KMS-11 (cell line): ENCODE results near the gene SLC66A2.

ENCODE experiments used
- H2AFZ ChIP-seq: fragments of 200-600 bp; sonication (generic); 2 replicates; pipeline ENCODE4 v1.6.1; 2016; ENCODE audit warnings: antibody characterized with exemption, mixed run types, low read depth
- H3K27ac ChIP-seq: fragments of 200-600 bp; sonication (generic); 2 replicates; pipeline ENCODE4 v1.6.1; 2016; ENCODE audit warnings: mild to moderate bottlenecking, mixed run types
- H3K27me3 ChIP-seq: fragments of 200-600 bp; sonication (generic); 2 replicates; pipeline ENCODE4 v1.6.1; 2017; ENCODE audit warnings: mild to moderate bottlenecking, low read depth, mixed run types, moderate library complexity; ENCODE audit not compliant: insufficient read depth
- H3K36me3 ChIP-seq: fragments of 200-600 bp; sonication (generic); 2 replicates; pipeline ENCODE4 v1.6.1; 2017; ENCODE audit warnings: mild to moderate bottlenecking, mixed run types; ENCODE audit not compliant: insufficient read depth
- H3K4me1 ChIP-seq: fragments of 200-600 bp; sonication (generic); 2 replicates; pipeline ENCODE4 v1.6.1; 2016; ENCODE audit warnings: mild to moderate bottlenecking, low read depth, mixed run types; ENCODE audit not compliant: poor library complexity, severe bottlenecking
- H3K4me2 ChIP-seq: fragments of 200-600 bp; sonication (generic); 2 replicates; pipeline ENCODE4 v1.7.0; 2016; ENCODE audit warnings: mild to moderate bottlenecking, mixed run types
- H3K4me3 ChIP-seq: fragments of 200-600 bp; sonication (generic); IDR thresholded peaks from 2 replicates; pipeline ENCODE4 v1.6.1; 2017; ENCODE audit warnings: low read depth, low read length, mixed read lengths; ENCODE audit not compliant: insufficient read depth
- H3K79me2 ChIP-seq: fragments of 200-600 bp; sonication (generic); 2 replicates; pipeline ENCODE4 v1.6.1; 2016; ENCODE audit warnings: low read depth, mixed run types; ENCODE audit not compliant: insufficient read depth
- H3K9ac ChIP-seq: fragments of 200-600 bp; sonication (generic); 2 replicates; pipeline ENCODE4 v1.6.1; 2016; ENCODE audit warnings: mild to moderate bottlenecking, mixed run types
- H4K20me1 ChIP-seq: fragments of 200-600 bp; sonication (generic); 2 replicates; pipeline ENCODE4 v1.6.1; 2016; ENCODE audit warnings: mild to moderate bottlenecking, mixed run types; ENCODE audit not compliant: insufficient read depth
- TF ChIP-seq, protein P1 (sequence below): fragments of 200-600 bp; sonication (generic); conservative IDR thresholded peaks from 2 replicates; pipeline ENCODE4 v1.6.1; 2017; ENCODE audit warnings: low read depth, mild to moderate bottlenecking, antibody characterized with exemption, low read length, moderate library complexity, mixed read lengths

The SLC66A2 gene

GRCh38 chr18:79887181-79888000 lies 64.1 kb downstream of the SLC66A2 start:
- no peaks in the 10 kb centered on the region for H3K36me3 ChIP-seq
- TF ChIP-seq, protein P1, sequence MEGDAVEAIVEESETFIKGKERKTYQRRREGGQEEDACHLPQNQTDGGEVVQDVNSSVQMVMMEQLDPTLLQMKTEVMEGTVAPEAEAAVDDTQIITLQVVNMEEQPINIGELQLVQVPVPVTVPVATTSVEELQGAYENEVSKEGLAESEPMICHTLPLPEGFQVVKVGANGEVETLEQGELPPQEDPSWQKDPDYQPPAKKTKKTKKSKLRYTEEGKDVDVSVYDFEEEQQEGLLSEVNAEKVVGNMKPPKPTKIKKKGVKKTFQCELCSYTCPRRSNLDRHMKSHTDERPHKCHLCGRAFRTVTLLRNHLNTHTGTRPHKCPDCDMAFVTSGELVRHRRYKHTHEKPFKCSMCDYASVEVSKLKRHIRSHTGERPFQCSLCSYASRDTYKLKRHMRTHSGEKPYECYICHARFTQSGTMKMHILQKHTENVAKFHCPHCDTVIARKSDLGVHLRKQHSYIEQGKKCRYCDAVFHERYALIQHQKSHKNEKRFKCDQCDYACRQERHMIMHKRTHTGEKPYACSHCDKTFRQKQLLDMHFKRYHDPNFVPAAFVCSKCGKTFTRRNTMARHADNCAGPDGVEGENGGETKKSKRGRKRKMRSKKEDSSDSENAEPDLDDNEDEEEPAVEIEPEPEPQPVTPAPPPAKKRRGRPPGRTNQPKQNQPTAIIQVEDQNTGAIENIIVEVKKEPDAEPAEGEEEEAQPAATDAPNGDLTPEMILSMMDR: no peak
- no peak overlapping the region for H3K27ac ChIP-seq

GRCh38 chr18:79884963-79885728 lies 66.3 kb downstream of the SLC66A2 start:
- Histone ChIP-seq H3K4me2 (no peak overlapping the region; the same call in 1 of the 2 replicates), H3K27ac (no peak overlapping the region), H3K36me3 (no peaks in the 10 kb centered on the region), H2AFZ (no peak overlapping the region), H3K4me3 (no peak overlapping the region), H3K4me1 (no peaks in the 10 kb centered on the region), H3K79me2 (no peaks in the 10 kb centered on the region), H3K9ac (no peak overlapping the region), H3K27me3 (no peaks in the 10 kb centered on the region), H4K20me1 (no peaks in the 10 kb centered on the region)
- TF ChIP-seq, protein P1: no peak

More at GRCh38 chr18:79887181-79888000, 64.1 kb downstream of the SLC66A2 start:
- Histone ChIP-seq H2AFZ (no peak overlapping the region), H4K20me1 (no peaks in the 10 kb centered on the region), H3K9ac (no peak overlapping the region), H3K4me1 (no peaks in the 10 kb centered on the region), H3K79me2 (no peaks in the 10 kb centered on the region), H3K27me3 (no peaks in the 10 kb centered on the region), H3K4me2 (no peak overlapping the region), H3K4me3 (no peak overlapping the region)

GRCh38 chr18:79884294-79884962 lies 67.0 kb downstream of the SLC66A2 start:
- TF ChIP-seq, protein P1: no peak
- Histone ChIP-seq H2AFZ (no peak overlapping the region), H3K79me2 (no peaks in the 10 kb centered on the region), H3K4me3 (no peak overlapping the region), H4K20me1 (no peaks in the 10 kb centered on the region), H3K9ac (no peak overlapping the region), H3K27ac (no peak overlapping the region), H3K36me3 (no peaks in the 10 kb centered on the region), H3K4me2 (no peak overlapping the region), H3K27me3 (no peaks in the 10 kb centered on the region), H3K4me1 (no peaks in the 10 kb centered on the region)

DNA sequence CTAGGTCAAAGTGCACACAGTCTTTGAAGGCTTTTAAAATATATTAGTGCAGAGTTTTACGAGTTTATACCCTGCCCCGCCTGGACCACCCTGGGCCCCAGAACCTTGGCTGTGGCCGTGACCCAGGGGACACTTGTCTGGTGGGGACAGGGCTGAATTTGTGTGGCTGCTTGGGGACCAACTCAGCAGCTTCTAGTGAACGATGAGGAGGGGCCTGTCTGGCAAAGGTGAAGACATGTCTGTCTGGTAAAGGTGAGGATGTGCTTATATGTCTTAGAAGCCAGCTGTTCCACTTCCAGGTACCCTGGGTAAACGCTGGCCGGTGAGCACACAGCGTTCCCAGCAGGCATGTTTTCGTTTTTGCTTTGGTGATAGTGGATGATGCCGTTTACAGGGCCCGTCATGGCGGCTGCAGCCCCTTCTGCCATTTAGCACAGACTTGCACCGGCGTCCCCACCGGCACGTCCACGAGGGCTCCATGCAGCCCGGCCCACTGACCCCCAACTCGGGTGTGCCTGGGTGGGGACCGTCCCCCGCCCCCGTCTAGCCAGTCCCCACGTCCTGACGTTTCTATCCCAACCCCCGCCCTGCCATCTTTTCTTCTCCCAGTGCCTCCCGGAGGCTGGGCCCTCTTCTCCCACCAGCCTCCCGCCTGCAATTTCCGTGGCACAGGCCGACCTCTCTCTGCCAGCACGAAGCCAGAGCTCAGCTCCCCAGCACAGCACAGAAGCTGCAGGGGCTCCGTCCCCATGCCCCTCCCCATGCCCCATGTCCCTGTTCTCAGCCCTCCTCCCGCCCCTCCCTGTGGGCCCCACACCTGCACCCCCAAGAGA lies 67.8 kb downstream of the SLC66A2 start:
- Histone ChIP-seq H3K9ac (no peak overlapping the region), H2AFZ (no peak overlapping the region), H3K27me3 (no peaks in the 10 kb centered on the region), H3K27ac (no peak overlapping the region), H3K36me3 (no peaks in the 10 kb centered on the region), H3K4me3 (no peak overlapping the region), H4K20me1 (no peaks in the 10 kb centered on the region), H3K4me2 (no peak overlapping the region), H3K4me1 (no peaks in the 10 kb centered on the region), H3K79me2 (no peaks in the 10 kb centered on the region)
- TF ChIP-seq, protein P1: no peak
